ENCODE measurements around the gene APRT. TPM values are rescaled to one million over a fixed set of nuclear protein-coding genes. Genes with fewer than 3 reads are reported as not detected.

Gene APRT
- total RNA-seq, 1 donor from 2014 or later, result 34.2 TPM

Other genes with a start within 250 kb of the APRT start
- gene ZC3H18, start 241.5 kb downstream of the APRT start, total RNA-seq (ENCODE audit: insufficient read depth, low replicate concordance), result 6.3 TPM
- not detected for gene IL17C, start 173.4 kb downstream of the APRT start, total RNA-seq (ENCODE audit: insufficient read depth, low replicate concordance)
- 70.3 TPM for gene CYBA, start 160.9 kb downstream of the APRT start, total RNA-seq (ENCODE audit: insufficient read depth, low replicate concordance)
- 21.4 TPM for gene MVD, start 148.8 kb downstream of the APRT start, total RNA-seq (ENCODE audit: insufficient read depth, low replicate concordance)
- not detected for gene SNAI3, start 125.4 kb downstream of the APRT start, total RNA-seq (ENCODE audit: insufficient read depth, low replicate concordance)
- gene RNF166, start 105.5 kb downstream of the APRT start, total RNA-seq (ENCODE audit: insufficient read depth, low replicate concordance), result 29.9 TPM
- gene CTU2, start 105.4 kb downstream of the APRT start, total RNA-seq (ENCODE audit: insufficient read depth, low replicate concordance), result 10.8 TPM
- 91.7 TPM for gene PIEZO1, start 26.7 kb downstream of the APRT start, total RNA-seq (ENCODE audit: insufficient read depth, low replicate concordance)
- gene CDT1, start 8.1 kb downstream of the APRT start, total RNA-seq (ENCODE audit: insufficient read depth, low replicate concordance), result 1.9 TPM
- 14.9 TPM for gene GALNS, start 45.0 kb upstream of the APRT start, total RNA-seq (ENCODE audit: insufficient read depth, low replicate concordance)
- gene TRAPPC2L, start 45.2 kb upstream of the APRT start, total RNA-seq (ENCODE audit: insufficient read depth, low replicate concordance), result 9.9 TPM
- gene PABPN1L, start 54.7 kb upstream of the APRT start, total RNA-seq (ENCODE audit: insufficient read depth, low replicate concordance), result 1.7 TPM
- 1.4 TPM for gene CBFA2T3, start 165.3 kb upstream of the APRT start, total RNA-seq (ENCODE audit: insufficient read depth, low replicate concordance)

All from umbilical cord (tissue), 1 donor.